Measurements from ENCODE around the gene MROH2A.
"Not testable (repeated sequence)": the region's sequence is repeated elsewhere in the genome, so short reads cannot be mapped to it uniquely, and the experiment has no call there.

Gene MROH2A, protein sequence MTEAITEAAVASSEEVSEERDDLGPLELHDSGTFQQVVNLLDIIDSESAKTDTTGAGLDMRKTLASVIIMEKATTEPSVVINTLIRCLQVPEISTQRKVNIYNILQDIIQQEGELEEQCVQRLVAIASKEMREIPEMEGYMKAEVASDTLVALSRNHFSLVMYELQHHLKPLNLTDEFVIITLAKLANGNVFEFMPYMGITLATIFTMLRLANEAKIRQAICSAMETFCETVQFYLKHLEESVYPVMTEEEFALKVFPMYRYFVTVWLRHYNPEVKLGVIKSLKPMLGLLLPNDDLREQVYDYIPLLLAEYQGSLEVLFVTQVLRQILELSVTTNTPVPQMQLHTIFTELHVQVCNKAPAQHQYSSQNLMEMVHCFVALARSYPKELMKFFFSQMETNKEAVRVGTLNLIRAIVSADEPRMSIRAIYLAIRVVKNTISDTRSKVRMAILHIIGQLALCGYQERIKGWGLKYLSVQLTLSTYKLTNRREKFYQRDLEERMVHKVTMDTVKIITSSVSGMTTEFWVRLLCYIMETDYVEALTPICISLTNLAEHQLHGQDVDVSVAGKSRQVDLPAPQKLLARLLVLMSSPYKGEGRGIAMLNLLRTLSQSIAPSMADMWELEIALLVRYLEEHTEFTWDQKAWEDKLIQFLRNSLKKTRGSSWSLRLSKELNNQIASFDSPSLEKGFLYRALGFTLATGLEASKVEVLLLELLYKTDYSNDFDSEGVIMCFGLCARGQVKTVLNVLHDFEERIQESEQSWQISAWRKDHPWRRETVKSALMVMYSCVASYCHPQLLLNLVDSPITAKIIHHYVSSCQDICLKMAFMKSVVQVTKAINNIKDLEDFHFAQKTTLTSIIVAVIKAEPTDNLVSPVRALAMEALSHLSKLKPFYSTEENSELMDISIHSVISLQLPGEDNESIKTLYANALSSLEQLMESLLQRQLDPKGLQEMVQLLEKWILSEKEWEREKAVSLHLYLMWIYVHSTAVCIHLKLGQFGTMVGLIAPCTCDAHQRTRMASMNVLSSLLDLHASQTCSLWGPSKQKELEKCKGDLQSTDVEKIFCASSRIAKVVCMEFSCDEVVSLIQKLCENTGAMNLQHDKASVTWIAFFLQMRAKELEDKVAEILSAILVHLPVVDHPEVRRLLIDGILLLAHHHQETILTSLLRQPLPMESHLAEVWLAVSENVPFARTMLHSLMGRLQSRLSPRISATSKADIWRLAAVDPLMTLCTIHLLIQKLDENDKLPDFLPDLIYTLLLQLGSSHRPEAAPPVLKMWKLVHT (N-terminal part only)

GRCh38 chr2:233778030-233778429 lies at the start of gene MROH2A:
TSS of gene MROH2A (plus strand) at chr2:233778330. CDS start at chr2:233779359, 1,029 bp downstream.
- no peak for DNase-seq

DNA sequence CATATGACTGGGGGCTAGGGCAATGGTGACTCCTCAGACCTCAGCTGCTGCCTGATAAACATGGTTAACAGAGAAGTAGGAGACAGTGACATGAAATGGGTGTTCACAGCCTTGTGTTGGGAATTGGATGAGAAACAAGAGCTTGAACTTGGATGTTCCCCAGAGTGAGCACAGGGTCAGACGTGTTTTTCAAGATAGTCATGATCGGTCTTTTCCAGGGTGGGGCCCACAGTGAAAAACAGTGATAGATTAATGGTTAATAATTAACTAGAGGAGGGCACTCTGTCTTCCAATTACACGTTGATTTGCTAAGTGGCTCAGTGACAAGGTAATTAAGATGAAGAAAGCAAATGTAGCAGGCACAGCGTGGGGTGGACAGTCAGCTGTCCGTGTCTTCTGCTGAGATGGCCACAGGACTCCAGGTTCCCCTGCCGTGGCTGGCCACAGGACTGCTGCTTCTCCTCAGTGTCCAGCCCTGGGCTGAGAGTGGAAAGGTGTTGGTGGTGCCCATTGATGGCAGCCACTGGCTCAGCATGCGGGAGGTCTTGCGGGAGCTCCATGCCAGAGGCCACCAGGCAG lies 49.3 kb upstream of the MROH2A start, which contains the start of gene UGT1A3:
TSS of gene UGT1A3 (plus strand) at position 320 of the 579 bp plus-strand sequence. CDS start at position 405, 85 bp downstream.
- DNase-seq, result no peak

DNA sequence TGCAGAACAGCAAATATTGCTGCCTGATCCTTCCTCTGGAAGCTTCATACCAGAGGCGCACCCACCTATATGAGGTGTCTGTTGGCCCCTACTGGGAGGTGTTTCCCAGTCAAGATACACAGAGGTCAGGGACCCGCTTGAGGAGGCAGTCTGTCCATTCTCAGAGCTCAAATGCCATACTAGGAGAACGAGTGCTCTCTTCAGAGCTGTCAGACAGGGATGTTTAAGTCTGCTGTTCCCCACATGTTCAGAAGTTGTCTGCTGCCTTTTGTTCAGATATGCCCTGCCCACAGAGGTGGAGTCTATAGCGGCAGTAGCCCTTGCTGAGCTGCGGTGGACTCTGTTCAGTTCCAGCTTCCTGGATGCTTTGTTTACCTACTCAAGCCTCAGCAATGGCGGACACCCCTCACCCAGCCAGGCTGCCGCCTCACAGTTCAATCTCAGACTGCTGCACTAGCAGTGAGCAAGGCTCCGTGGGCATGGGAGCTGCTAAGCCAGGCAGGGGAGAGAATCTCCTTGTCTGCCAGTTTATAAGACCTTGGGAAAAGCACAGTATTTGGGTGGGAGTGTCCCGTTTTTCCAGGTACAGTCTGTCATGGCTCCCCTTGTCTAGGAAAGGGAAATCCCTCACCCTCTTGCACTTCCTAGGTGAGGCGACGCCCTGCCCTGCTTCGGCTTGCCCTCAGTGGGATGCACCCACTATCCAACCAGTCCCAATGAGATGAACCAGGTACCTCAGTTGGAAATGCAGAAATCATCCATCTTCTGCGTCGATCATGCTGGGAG lies 41.1 kb upstream of the MROH2A start:
- not testable (repeated sequence) for DNase-seq

GRCh38 chr2:233740870-233741269 lies 37.3 kb upstream of the MROH2A start:
- DNase-seq, result no peak

DNA sequence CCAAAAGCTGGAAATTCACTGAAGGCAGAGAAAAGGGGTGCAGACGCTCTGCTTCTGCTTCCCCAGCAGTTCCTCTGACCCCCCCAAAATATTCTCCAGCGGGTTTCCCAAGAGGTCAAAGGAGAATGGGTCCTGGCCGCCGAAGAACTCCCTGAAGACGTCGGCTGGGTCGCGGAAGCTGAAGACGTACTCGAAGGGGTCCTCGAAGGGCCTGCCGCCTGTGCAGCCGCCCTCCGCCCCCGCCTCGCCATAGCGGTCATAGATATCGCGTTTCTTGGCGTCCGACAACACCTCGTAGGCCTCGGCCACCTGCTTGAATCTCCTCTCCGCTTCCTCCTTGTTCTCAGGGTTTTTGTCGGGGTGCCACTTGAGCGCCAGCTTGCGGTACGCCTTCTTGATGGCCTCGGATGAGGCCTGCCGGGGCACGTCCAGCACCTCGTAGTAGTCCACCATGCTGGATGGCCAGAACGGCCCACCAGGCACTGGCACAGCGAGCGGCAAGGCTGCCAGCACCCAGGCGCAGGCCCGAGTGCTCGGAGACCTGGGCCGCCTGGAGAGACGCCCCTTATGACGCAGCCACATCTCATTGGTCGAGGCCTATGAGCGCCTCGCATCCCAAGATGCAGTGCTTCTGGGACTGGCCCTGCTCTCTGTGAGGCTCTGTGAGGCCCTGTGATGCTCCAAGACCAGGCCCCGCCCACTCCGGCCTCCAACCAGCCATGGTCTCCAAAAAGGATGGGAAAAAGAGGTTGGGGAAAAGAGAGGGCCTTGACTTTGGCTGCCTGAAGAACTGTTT lies 34.5 kb upstream of the MROH2A start:
- no peak for DNase-seq

- DNase-seq, result no peak
Observed at GRCh38 chr2:233745073-233745755, 32.9 kb upstream of the MROH2A start.

DNA sequence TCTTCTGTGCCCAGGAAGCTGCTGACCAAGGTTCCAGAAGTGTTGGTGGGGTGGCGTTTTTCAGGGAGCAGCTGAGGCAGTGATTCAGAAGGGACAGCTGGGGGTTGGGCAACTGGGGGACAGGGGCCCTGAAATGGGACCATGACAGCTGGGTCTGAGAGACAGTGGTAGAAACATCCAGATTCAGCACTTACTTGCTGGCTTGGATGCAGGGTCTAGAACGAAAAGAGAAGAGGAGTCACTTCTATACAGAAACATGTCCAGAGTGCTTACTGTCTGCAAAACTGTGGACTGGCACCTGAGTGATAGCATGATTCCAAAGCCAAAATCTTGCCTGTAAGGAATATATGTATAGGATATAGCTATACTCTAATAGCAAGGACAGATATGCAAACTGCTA lies 32.3 kb upstream of the MROH2A start:
- DNase-seq, result not testable (repeated sequence)

DNA sequence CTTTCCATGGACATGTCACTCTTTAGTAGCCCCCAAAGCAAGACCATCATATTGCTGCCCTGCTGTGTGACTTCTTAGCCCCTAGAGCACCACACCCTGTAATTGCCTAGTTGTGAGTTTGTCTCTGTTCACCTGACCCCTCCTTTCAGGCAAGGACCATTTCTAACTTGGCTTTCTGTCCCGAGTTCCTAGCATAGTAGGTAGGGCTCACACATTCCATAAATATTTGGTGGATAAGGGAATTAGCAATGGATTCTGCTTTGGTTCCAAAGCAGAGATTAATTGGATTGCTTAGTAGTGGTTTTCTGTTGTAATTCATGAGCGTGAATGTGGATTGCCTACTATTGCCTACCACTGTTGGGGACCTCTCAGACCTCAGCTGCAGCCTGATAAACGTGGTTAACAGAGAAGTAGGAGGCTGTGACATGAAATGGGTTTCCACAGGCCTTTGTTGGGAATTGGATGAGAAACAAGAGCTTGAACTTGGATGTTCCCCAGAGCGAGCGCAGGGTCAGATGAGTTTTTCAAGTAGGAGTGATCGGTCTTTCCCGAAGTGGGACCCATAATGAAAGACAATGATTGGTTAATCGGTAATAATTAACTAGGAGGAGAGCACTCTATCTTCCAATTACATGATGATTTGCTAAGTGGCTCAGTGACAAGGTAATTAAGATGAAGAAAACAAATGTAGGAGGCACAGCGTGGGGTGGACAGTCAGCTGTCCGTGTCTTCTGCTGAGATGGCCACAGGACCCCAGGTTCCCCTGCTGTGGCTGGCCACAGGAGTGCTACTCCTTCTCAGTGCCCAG lies 31.5 kb upstream of the MROH2A start:
- no peak for DNase-seq

DNA sequence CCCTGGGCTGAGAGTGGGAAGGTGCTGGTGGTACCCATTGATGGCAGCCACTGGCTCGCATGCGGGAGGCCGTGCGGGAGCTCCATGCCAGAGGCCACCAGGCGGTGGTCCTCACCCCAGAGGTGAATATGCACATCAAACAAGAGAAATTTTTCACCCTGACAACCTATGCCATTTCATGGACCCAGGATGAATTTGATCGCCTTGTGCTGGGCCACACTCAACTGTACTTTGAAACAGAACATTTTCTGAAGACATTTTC lies 30.9 kb upstream of the MROH2A start:
- DNase-seq, result no peak

DNA sequence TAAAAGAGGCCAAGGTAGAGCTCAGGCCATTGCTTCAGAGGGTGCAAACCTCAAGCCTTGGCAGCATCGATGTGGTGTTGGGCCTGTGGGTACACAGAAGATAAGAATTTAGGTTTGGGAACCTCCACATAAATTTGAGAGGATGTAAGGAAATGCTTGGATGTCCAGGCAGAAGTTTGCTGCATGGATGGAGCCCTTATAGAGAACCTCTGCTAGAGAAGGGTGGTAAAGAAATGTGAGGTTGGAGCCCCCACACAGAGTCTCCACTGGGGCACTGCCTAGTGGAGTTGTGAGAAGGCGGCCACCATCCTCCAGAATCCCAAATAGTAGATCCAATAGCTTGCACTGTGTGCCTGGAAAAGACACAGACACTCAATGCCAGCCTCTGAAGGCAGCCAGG lies 27.4 kb upstream of the MROH2A start:
- not testable (repeated sequence) for DNase-seq

DNA sequence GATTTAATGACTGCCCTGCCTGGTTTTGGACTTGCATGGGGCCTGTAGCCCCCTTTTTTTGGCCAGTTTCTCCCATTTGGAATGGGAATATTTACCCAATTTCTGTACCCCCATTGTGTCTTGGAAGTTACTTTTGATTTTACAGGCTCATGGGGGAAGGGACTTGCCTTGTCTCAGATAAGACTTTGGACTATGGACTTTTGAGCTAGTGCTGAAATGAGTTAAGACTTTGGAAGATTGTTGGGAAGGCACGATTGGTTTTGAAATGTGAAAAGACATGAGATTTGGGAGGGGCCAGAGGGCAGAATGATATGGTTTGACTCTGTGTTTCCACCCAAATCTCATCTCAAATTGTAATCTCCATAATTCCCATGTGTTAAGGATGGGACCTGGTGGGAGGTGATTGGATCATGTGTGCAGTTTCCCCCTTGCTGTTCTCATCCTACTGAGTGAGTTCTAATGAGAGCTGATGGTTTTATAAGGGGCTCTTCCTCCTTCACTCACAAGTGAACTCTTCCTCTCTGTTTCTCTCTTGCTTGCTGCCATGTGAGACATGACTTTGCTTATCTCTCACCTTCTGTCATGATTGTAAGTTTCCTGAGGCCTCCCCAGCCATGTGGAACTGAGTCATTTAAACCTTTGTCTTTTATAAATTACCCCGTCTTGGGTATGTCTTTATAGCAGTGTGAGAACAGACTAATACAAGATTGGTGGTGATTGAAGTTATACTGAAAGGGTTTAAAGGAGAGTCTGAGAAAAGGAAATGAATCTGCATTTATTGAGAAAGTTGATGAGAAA lies 26.7 kb upstream of the MROH2A start:
- not testable (repeated sequence) for DNase-seq

DNA sequence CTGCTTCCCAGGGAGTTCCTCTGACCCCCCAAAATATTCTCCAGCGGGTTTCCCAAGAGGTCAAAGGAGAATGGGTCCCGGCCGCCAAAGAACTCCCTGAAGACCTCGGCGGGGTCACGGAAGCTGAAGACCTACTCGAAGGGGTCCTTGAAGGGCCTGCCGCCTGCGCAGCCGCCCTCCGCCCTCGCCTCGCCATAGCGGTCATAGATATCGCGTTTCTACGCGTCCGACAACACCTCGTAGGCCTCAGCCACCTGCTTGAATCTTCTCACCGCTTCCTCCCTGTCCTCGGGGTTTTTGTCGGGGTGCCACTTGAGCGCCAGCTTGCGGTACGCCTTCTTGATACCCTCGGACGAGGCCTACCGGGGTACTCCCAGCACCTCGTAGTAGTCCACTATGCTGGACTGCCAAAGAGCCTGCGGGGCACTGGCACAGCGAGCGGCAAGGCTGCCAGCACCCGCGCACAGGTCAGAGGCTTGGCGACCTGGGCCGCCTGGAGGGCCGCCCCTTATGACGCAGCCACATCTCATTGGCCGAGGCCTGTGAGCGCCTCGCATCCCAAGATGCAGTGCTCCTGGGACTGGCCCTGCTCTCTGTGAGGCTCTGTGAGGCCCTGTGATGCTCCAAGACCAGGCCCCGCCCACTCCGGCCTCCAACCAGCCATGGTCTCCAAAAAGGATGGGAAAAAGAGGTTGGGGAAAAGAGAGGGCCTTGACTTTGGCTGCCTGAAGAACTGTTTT lies 23.1 kb upstream of the MROH2A start:
- DNase-seq, result no peak

DNA sequence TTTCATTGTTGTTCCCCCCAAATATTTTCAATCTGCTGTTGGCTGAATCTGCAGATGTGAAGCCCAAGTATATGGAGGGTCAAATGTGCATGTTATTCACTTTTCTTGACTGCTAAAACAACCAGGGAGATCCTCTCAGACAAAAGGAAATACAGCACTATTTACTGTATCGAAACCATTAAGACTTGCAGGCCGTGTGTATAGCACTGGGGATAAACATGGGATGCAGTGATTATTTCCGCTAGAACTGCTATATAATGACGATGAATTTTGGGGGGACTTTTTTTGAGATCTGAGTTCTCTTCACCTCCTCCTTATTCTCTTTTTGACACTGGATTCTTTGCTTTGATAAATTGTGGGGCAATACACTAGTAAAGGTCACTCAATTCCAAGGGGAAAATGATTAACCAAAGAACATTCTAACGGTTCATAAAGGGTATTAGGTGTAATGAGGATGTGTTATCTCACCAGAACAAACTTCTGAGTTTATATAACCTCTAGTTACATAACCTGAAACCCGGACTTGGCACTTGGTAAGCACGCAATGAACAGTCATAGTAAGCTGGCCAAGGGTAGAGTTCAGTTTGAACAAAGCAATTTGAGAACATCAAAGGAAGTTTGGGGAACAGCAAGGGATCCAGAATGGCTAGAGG lies 21.6 kb upstream of the MROH2A start:
- DNase-seq, result no peak

DNA sequence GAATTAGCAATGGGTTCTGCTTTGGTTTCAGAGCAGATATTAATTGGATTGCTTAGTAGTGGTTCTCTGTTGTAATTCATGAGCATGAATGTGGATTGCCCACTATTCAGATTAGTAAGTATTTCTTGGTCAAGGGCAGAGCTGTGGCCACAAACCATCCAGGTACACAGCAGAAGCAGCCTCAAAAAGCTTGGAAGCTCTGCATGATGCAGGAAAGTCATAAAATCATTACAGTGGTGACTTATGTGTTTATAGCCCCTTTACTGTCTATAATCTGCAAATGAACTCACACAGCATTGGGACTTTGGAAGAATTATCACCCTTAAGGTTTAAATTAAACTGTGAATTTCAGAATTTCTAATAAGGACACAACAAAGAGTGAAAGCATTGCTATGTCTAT lies 20.0 kb upstream of the MROH2A start:
- DNase-seq, result no peak

DNA sequence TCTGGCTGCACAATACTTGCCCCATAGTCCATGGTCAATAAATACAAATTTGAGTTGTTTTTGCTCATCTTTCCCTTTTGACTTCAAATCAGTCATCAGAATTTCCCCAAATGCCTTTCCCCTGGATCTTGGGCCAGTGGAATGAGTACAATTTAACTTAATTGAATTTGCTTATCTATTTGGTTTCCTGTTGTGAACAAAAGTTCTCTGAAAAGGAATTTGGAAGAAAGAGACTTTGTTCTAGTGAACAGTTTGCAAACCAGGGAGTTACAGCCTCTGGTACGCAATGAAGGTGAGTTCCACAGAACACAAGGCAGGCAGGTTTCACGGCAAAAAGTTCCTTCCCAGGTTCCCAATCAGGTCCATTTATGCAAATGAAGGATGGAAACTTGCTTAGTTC lies 19.3 kb upstream of the MROH2A start:
- no peak for DNase-seq

- DNase-seq, result no peak
Observed at GRCh38 chr2:233760043-233760442, 18.1 kb upstream of the MROH2A start, which contains the start of gene UGT1A1. TSS of gene UGT1A1 (plus strand) at chr2:233760270. CDS start at chr2:233760288, 18 bp downstream.

DNA sequence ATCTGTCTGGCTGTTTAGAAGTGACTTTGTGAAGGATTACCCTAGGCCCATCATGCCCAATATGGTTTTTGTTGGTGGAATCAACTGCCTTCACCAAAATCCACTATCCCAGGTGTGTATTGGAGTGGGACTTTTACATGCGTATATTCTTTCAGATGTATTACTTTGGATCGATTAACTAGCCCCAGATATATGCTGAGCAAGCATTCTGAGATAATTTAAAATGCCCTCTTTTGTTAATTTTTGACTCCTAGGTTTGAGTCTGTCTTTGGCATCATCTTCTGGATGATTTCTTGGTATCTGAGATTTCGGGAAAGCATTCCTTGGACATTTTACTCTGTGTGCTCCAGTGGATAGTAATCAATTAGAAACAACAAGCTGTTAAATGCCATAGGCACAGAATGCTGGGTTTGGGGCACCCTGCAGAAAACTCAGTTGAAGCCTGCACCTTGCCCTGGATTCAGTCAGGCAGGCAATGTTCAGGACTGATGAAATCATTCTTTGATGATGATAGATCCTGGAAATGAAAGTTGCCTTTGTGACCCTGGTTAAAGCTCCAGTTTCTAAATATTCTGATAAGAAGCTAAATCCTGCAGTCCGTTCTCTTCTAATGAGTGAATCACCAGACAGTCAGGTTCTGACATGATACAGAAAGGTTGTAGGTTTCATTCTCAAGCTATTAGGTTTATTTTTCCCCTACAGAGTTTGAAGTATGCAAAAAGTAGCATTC lies 16.9 kb upstream of the MROH2A start:
- DNase-seq, result no peak

All from stimulated activated CD4-positive, alpha-beta T cell treated with anti-CD3 and anti-CD28 coated beads, Interleukin-2, amount 100 ng/mL, for 48 hours (primary cell).